SK-N-MC (cell line): ENCODE data around the gene RND1.

Source experiments
- EZH2 ChIP-seq: fragments of 200-600 bp; sonication (generic); IDR thresholded peaks from one replicate; pipeline ENCODE4 v1.6.1; 2017; ENCODE audit warnings: antibody characterized with exemption
- POLR2AphosphoS5 ChIP-seq: IDR thresholded peaks from 2 replicates; pipeline ENCODE4 v1.6.1; 2012; ENCODE audit warnings: mild to moderate bottlenecking, low read depth, low read length, borderline replicate concordance

DNA sequence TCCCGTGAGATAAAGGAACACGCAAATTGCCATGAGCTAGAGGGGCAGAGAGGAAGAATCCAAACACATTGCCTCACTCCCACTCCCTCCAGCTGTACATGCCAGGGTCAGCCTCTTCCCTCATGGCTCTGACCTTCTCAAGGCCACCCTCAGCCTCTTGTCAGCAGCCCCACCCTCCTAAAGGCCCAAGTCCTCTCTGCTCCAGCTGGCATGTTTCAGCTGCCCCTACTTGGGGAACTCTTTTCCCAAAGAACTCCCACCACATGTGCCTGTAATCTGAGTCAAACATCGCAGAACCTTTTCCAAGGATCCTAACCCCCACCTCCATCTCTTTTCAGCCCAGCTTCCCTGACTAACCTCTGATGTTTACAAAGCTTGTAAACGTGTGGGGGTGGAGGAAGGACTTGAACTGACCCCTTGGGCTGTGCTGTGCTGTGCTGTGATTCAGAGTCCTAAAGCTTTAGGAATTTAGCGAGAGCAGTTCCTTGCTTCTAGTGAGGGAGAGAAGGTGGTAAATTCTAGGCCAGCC lies 54.7 kb downstream of the RND1 start:
- TF ChIP-seq POLR2AphosphoS5 (no peak), EZH2 (no peak)
